ENCODE results near the gene HEPH.
"Not testable (repeated sequence)": the region's sequence is repeated elsewhere in the genome, so short reads cannot be mapped to it uniquely, and the experiment has no call there.

The HEPH gene

GRCh38 chrX:66232296-66232695 is 68.2 kb downstream of the HEPH start:
- DNase-seq (ENCODE audit: low read depth) = no peak

- no peak for DNase-seq (ENCODE audit: low read depth)
These were observed 69.2 kb downstream of the HEPH start for GRCh38 chrX:66233209-66233608.

- not testable (repeated sequence) for DNase-seq (ENCODE audit: low read depth)
These were observed 69.9 kb downstream of the HEPH start for GRCh38 chrX:66233904-66234303.

- DNase-seq (ENCODE audit: low read depth) = no peak
These were observed 91.4 kb downstream of the HEPH start for GRCh38 chrX:66255359-66255967.

GRCh38 chrX:66262807-66263206 is 98.8 kb downstream of the HEPH start:
- DNase-seq (ENCODE audit: low read depth) = no peak

Data from ELR (cell line).